B cell (primary cell): ENCODE data around the gene IYD. TPM values are rescaled to one million over a fixed set of nuclear protein-coding genes. Genes with fewer than 3 reads are reported as not detected.

Experiments
- ATAC-seq: fragments of 200-7000 bp; cut with Tn5 transposase; one replicate; pipeline ENCODE4 v1.10.0; 2021; ENCODE audit warnings: low read depth, mild to moderate bottlenecking, moderate number of reproducible peaks, moderate library complexity
- CTCF ChIA-PET: fragments of 350-600 bp; sonication (Branson Sonifier 250); formaldehyde crosslinking; loops from one replicate; lab custom pipeline; 2021; ENCODE audit warnings: antibody characterized with exemption, inconsistent platforms; lab: Charles Lee
- POLR2A ChIA-PET: fragments of 350-600 bp; sonication (Branson Sonifier 250); formaldehyde crosslinking; loops from one replicate; lab custom pipeline; 2021; ENCODE audit warnings: antibody characterized with exemption; lab: Charles Lee
- DNase-seq: peaks from one replicate; pipeline ENCODE4 v3.0.0; 2013
- H2AFZ ChIP-seq: 2 replicates; pipeline ENCODE4 v1.6.1; 2012; ENCODE audit warnings: mild to moderate bottlenecking, low read depth, low read length; ENCODE audit not compliant: insufficient read depth, poor library complexity, severe bottlenecking
- H3K27ac ChIP-seq, 2 donors: 1 replicate in 1 of 2; 2 replicates in 1 of 2; pipeline ENCODE4 v1.5.1; 2012 to 2013; ENCODE audit warnings: low read length in 2 of 2, mild to moderate bottlenecking in 2 of 2, moderate library complexity in 1 of 2
- H3K27me3 ChIP-seq, 4 experiments: fragments of 200-600 bp in 1 of 4; sonication (generic) in 1 of 4; replicated peaks in 1 of 4; 1 replicate in 2 of 4; 2 replicates in 2 of 4; pipeline versions ENCODE4 v1.6.1 to v1.7.0; 2013 to 2016; ENCODE audit warnings: low read length in 3 of 4, mild to moderate bottlenecking in 2 of 4, mixed read lengths in 1 of 4, moderate library complexity in 1 of 4; ENCODE audit not compliant: insufficient read depth in 4 of 4, control insufficient read depth in 3 of 4; ENCODE audit errors: control extremely low read depth in 1 of 4
- H3K36me3 ChIP-seq, 2 experiments: replicated peaks in 1 of 2; 1 replicate in 1 of 2; 2 replicates in 1 of 2; pipeline versions ENCODE4 v1.6.1 to v1.7.1; 2013; ENCODE audit warnings: low read length in 1 of 2; ENCODE audit not compliant: insufficient read depth in 2 of 2, control insufficient read depth in 1 of 2; ENCODE audit errors: control extremely low read depth in 1 of 2, extremely low read depth in 1 of 2
- H3K4me1 ChIP-seq, 2 donors: fragments of 200-600 bp in 1 of 2; sonication (generic) in 1 of 2; 1 replicate in 1 of 2; 2 replicates in 1 of 2; pipeline versions ENCODE4 v1.5.1 to v1.6.1; 2013 to 2017; ENCODE audit warnings: low read length in 2 of 2; ENCODE audit not compliant: control insufficient read depth in 2 of 2, insufficient read depth in 2 of 2
- H3K4me2 ChIP-seq: replicated peaks from 2 replicates; pipeline ENCODE3; 2012; ENCODE audit warnings: mild to moderate bottlenecking, low read depth, low read length; ENCODE audit not compliant: poor library complexity, severe bottlenecking
- H3K4me3 ChIP-seq, 5 experiments: fragments of 200-600 bp in 1 of 5; sonication (generic) in 1 of 5; 1 replicate in 3 of 5; 2 replicates in 2 of 5; pipeline versions ENCODE4 v1.5.1 to v1.7.0; 2011 to 2016; ENCODE audit warnings: low read length in 4 of 5, mild to moderate bottlenecking in 4 of 5, low read depth in 2 of 5, control low read depth in 1 of 5, moderate library complexity in 1 of 5; ENCODE audit not compliant: insufficient read depth in 1 of 5; ENCODE audit errors: control extremely low read depth in 1 of 5, extremely low read depth in 1 of 5
- H3K79me2 ChIP-seq: fragments of 200-600 bp; sonication (generic); one replicate; pipeline ENCODE4 v1.6.0; 2016; ENCODE audit warnings: low read length; ENCODE audit not compliant: control insufficient read depth, insufficient read depth
- H3K9ac ChIP-seq: fragments of 200-600 bp; sonication (generic); 2 replicates; pipeline ENCODE4 v1.6.1; 2017; ENCODE audit warnings: mild to moderate bottlenecking, low read length, moderate library complexity
- H3K9me3 ChIP-seq, 3 donors: one replicate each; pipeline versions ENCODE4 v1.6.1 to v1.7.1; 2013; ENCODE audit warnings: low read length in 2 of 3; ENCODE audit not compliant: control insufficient read depth in 2 of 3, insufficient read depth in 1 of 3; ENCODE audit errors: control extremely low read depth in 1 of 3
- H4K20me1 ChIP-seq: 2 replicates; pipeline ENCODE4 v1.6.0; 2012; ENCODE audit warnings: mild to moderate bottlenecking, low read length; ENCODE audit not compliant: insufficient read depth, control insufficient read depth, poor library complexity, severe bottlenecking
- H3K27ac Mint-ChIP-seq: one replicate; pipeline ENCODE4 v1.8.0; 2021; ENCODE audit warnings: mixed read lengths
- H3K27me3 Mint-ChIP-seq: one replicate; pipeline ENCODE4 v1.8.0; 2021; ENCODE audit warnings: mixed read lengths
- H3K4me1 Mint-ChIP-seq: one replicate; pipeline ENCODE4 v1.8.0; 2021; ENCODE audit warnings: mixed read lengths
- H3K4me3 Mint-ChIP-seq: one replicate; pipeline ENCODE4 v1.8.0; 2021; ENCODE audit warnings: mixed read lengths
- H3K9me3 Mint-ChIP-seq: one replicate; pipeline ENCODE4 v1.8.0; 2022; ENCODE audit warnings: mixed read lengths; ENCODE audit not compliant: insufficient read depth
- EZH2 ChIP-seq: IDR thresholded peaks from 2 replicates; pipeline ENCODE4 v1.6.1; 2012; ENCODE audit warnings: borderline replicate concordance, low read depth, mild to moderate bottlenecking, moderate library complexity, low read length; ENCODE audit not compliant: insufficient read depth, poor library complexity, severe bottlenecking
- WGBS: methylation state at CpG from one replicate; pipeline ENCODE4 v1.1.5; 2013; ENCODE audit warnings: missing lambda C conversion rate; ENCODE audit not compliant: insufficient coverage; 5-methylcytosine and 5-hydroxymethylcytosine counted together
- intact Hi-C: fragments of 100-400 bp; cut with micrococcal nuclease; formaldehyde crosslinking; loops from one replicate; pipeline ENCODE4 v1.10.0; 2022
- polyA plus RNA-seq: library from polyadenylated mRNA; depleted of rRNA; stranded (reverse); fragments of >200 nt; gene quantifications from 2 replicates; pipeline ENCODE4 v1.2.3, GENCODE V29; 2012
- total RNA-seq, 2 donors: library from RNA; stranded (reverse); fragments of 120-200 nt in 1 of 2; gene quantifications; 1 replicate in 1 of 2; 2 replicates in 1 of 2; pipeline versions ENCODE4 v1.2.3 to v1.2.4, GENCODE V29; 2013 to 2022
- TF ChIP-seq, protein P1 (sequence below): fragments of 200-600 bp; IDR thresholded peaks from one replicate; pipeline ENCODE4 v1.8.0; 2022; ENCODE audit warnings: antibody characterized with exemption, mild to moderate bottlenecking

IYD gene
- total and polyA plus RNA-seq, 2 donors (not counting 1 experiment from before 2014, with no cell fraction given) = not detected

DNA sequence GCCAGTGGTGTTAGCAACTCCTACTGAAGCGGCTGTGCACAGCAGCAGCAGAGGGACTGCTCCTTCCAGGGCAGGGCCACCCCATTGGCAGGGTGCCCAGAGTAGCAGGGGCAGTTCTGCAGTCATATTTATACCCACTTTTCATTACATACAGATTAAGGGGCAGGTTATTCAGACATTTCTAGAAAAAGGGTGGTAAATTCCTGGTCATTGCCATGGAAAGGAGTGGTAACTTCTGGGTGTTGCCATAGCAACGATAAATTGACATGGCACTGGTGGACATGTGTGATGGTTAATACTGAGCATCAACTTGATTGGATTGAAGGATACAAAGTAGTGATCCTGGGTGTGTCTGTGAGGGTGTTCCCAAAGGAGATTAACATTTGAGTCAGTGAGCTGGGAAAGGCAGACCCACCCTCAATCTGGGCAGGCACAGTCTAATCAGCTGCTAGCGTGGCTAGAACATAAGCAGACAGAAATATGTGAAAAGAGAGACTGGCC, 45.0 kb downstream of the IYD start:
- CTCF ChIA-PET = interaction anchor here (2.1 to 2.3 kb wide), 2 partner anchors 402 to 403 kb away, joined by 8 to 35 read pairs; no protein-coding TSS in a partner anchor
- no peak overlapping the region for H3K27ac Mint-ChIP-seq
- no peaks in the 10 kb centered on the region for H4K20me1 ChIP-seq
- H3K4me1 ChIP-seq = peaks cover 8% of the 10 kb centered on the region in 2 donors
- no peak for ATAC-seq
- peaks cover 29% of the 10 kb centered on the region for H3K27me3 Mint-ChIP-seq
- no peak for DNase-seq
- TF ChIP-seq, protein P1, sequence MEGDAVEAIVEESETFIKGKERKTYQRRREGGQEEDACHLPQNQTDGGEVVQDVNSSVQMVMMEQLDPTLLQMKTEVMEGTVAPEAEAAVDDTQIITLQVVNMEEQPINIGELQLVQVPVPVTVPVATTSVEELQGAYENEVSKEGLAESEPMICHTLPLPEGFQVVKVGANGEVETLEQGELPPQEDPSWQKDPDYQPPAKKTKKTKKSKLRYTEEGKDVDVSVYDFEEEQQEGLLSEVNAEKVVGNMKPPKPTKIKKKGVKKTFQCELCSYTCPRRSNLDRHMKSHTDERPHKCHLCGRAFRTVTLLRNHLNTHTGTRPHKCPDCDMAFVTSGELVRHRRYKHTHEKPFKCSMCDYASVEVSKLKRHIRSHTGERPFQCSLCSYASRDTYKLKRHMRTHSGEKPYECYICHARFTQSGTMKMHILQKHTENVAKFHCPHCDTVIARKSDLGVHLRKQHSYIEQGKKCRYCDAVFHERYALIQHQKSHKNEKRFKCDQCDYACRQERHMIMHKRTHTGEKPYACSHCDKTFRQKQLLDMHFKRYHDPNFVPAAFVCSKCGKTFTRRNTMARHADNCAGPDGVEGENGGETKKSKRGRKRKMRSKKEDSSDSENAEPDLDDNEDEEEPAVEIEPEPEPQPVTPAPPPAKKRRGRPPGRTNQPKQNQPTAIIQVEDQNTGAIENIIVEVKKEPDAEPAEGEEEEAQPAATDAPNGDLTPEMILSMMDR = no peak
- TF ChIP-seq EZH2 = no peak
- no peak overlapping the region for H3K4me2 ChIP-seq
- 88% methylated on average over 2 of the region's 3 CpGs for WGBS
- H3K9me3 Mint-ChIP-seq = no peaks in the 10 kb centered on the region
- H3K9me3 ChIP-seq = no peaks in the 10 kb centered on the region
- intact Hi-C loops = no loop called here
- no peak overlapping the region for H2AFZ ChIP-seq
- no peak overlapping the region for H3K9ac ChIP-seq
- no peak overlapping the region for H3K27ac ChIP-seq
- POLR2A ChIA-PET = no interaction called here
- H3K36me3 ChIP-seq = no peaks in the 10 kb centered on the region
- H3K4me3 Mint-ChIP-seq = no peak overlapping the region
- H3K4me1 Mint-ChIP-seq = peaks cover 13% of the 10 kb centered on the region
- H3K4me3 ChIP-seq = no peak overlapping the region
- H3K27me3 ChIP-seq = peaks cover 0 to 4% (median 2%) of the 10 kb centered on the region in 4 experiments
- peaks cover 5% of the 10 kb centered on the region for H3K79me2 ChIP-seq

DNA sequence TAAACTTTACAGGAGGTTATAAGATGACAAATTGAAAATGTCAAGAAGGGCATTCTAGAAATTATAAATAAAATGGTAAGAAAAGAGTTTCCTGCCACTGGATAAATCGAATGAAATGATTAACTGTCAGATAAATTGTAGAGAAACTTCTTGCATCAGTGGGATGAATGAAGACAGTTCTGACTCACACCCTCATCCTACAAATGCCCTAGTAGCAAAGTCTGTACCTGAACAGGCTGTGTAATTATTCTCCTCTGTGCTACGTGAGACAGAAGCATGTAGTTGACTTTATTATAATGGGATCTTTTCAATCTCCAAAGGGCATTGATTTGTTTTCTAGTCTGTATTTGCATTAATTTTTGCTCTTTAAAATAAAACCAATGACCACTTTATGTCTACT, 47.3 kb downstream of the IYD start:
- WGBS = no CpG with 5 or more reads among the region's 2 CpGs
- peaks cover 14% of the 10 kb centered on the region for H3K4me1 Mint-ChIP-seq

More for the DNA sequence above, 47.3 kb downstream of the IYD start:
- no peaks in the 10 kb centered on the region for H3K9me3 ChIP-seq
- H3K27ac ChIP-seq = no peak overlapping the region
- Mint-ChIP-seq H3K27ac (no peak overlapping the region), H3K9me3 (no peaks in the 10 kb centered on the region), H3K27me3 (peaks cover 29% of the 10 kb centered on the region), H3K4me3 (no peak overlapping the region)
- no peak overlapping the region for H3K4me2 ChIP-seq
- peaks cover 5% of the 10 kb centered on the region for H3K79me2 ChIP-seq
- no peaks in the 10 kb centered on the region for H4K20me1 ChIP-seq
- H3K4me3 ChIP-seq = no peak overlapping the region
- peaks cover 0 to 4% (median 2%) of the 10 kb centered on the region in 4 experiments for H3K27me3 ChIP-seq
- H3K36me3 ChIP-seq = no peaks in the 10 kb centered on the region
- ChIA-PET CTCF (interaction anchor here (1.1 to 9.7 kb wide), 9 partner anchors 20 to 400 kb away, joined by 4 to 378 read pairs (median 35); partner anchors contain the start of gene PLEKHG1), POLR2A (no interaction called here)
- no peak for DNase-seq
- H2AFZ ChIP-seq = no peak overlapping the region
- TF ChIP-seq, protein P1 = no peak
- TF ChIP-seq EZH2 = no peak
- ATAC-seq = no peak
- H3K4me1 ChIP-seq = peaks cover 0 to 5% of the 10 kb centered on the region in 2 donors
- no peak overlapping the region for H3K9ac ChIP-seq
- intact Hi-C loops = loop anchor here (5.0 kb wide), 1 partner anchor 216 kb away; no protein-coding TSS in a partner anchor
